ENCODE results near the gene RPS6KC1.

DNA sequence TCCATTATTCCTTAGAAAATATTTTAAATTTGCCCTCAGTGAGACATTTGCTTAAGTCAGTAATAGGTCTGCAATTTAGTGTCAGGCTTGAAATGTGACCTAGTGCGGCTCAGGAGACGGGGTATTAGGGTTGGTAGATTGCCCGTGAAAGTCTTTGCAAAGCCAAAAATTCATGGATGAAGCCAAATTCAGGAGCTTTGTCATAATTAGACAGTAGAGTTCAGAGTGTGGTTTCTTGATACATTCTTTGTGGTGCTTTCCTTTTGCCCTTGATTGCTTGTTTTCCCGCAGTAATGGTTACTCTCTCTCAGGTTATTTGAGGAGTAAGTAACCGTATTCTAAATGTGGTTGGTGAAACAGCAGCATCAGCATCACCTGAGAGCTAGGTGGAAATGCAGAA lies 120.7 kb downstream of the RPS6KC1 start:
- TF ChIP-seq, protein P1, sequence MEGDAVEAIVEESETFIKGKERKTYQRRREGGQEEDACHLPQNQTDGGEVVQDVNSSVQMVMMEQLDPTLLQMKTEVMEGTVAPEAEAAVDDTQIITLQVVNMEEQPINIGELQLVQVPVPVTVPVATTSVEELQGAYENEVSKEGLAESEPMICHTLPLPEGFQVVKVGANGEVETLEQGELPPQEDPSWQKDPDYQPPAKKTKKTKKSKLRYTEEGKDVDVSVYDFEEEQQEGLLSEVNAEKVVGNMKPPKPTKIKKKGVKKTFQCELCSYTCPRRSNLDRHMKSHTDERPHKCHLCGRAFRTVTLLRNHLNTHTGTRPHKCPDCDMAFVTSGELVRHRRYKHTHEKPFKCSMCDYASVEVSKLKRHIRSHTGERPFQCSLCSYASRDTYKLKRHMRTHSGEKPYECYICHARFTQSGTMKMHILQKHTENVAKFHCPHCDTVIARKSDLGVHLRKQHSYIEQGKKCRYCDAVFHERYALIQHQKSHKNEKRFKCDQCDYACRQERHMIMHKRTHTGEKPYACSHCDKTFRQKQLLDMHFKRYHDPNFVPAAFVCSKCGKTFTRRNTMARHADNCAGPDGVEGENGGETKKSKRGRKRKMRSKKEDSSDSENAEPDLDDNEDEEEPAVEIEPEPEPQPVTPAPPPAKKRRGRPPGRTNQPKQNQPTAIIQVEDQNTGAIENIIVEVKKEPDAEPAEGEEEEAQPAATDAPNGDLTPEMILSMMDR (IDR thresholded peaks at IDR 0.05) = no peak
- TF ChIP-seq POLR2A (IDR thresholded peaks at IDR 0.05) = no peak

All from sigmoid colon (tissue), 3 donors.